GM12892 (cell line): ENCODE results near the gene CHMP1A.

Experiments
- POLR2A ChIP-seq: IDR thresholded peaks from 2 replicates; pipeline ENCODE4 v1.6.1; 2011; ENCODE audit warnings: low read depth, low read length, control low read depth
- POLR2AphosphoS5 ChIP-seq: IDR thresholded peaks from 2 replicates; pipeline ENCODE4 v1.6.1; 2011; ENCODE audit warnings: low read depth, low read length, control low read depth

- TF ChIP-seq POLR2AphosphoS5 (no peak), POLR2A (no peak)
Observed at GRCh38 chr16:89646270-89646669, 11.2 kb downstream of the CHMP1A start.
